ENCODE results near the gene SDK1.

GRCh38 chr7:3927446-3928110, 626.5 kb downstream of the SDK1 start:
- TF ChIP-seq, protein P1, sequence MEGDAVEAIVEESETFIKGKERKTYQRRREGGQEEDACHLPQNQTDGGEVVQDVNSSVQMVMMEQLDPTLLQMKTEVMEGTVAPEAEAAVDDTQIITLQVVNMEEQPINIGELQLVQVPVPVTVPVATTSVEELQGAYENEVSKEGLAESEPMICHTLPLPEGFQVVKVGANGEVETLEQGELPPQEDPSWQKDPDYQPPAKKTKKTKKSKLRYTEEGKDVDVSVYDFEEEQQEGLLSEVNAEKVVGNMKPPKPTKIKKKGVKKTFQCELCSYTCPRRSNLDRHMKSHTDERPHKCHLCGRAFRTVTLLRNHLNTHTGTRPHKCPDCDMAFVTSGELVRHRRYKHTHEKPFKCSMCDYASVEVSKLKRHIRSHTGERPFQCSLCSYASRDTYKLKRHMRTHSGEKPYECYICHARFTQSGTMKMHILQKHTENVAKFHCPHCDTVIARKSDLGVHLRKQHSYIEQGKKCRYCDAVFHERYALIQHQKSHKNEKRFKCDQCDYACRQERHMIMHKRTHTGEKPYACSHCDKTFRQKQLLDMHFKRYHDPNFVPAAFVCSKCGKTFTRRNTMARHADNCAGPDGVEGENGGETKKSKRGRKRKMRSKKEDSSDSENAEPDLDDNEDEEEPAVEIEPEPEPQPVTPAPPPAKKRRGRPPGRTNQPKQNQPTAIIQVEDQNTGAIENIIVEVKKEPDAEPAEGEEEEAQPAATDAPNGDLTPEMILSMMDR (IDR thresholded peaks at IDR 0.05; ENCODE audit: low read depth, low read length, poor library complexity, severe bottlenecking): no peak
- TF ChIP-seq EZH2phosphoT487 (IDR thresholded peaks at IDR 0.05; ENCODE audit: borderline replicate concordance, low read length): no peak

Measured in DOHH2 (cell line).